Coronary artery (tissue), 2 donors: Measurements from ENCODE around the gene SERPINE1.

Experiments
- DNase-seq: peaks from one replicate; pipeline ENCODE4 v3.0.0-alpha.2; 2017; ENCODE audit warnings: low spot score
- H3K27ac ChIP-seq, 2 donors: fragments of 200-600 bp; sonication (generic); one replicate each; pipeline ENCODE4 v1.5.1; 2016 to 2019
- H3K4me3 ChIP-seq: fragments of 200-600 bp; sonication (generic); 2 replicates; pipeline ENCODE4 v1.5.1; 2016; ENCODE audit warnings: mild to moderate bottlenecking, moderate library complexity
- TF ChIP-seq, protein P1 (sequence below): fragments of 200-600 bp; sonication (generic); IDR thresholded peaks from one replicate; pipeline ENCODE4 v1.5.1; 2019; ENCODE audit warnings: antibody characterized with exemption

Gene SERPINE1

DNA sequence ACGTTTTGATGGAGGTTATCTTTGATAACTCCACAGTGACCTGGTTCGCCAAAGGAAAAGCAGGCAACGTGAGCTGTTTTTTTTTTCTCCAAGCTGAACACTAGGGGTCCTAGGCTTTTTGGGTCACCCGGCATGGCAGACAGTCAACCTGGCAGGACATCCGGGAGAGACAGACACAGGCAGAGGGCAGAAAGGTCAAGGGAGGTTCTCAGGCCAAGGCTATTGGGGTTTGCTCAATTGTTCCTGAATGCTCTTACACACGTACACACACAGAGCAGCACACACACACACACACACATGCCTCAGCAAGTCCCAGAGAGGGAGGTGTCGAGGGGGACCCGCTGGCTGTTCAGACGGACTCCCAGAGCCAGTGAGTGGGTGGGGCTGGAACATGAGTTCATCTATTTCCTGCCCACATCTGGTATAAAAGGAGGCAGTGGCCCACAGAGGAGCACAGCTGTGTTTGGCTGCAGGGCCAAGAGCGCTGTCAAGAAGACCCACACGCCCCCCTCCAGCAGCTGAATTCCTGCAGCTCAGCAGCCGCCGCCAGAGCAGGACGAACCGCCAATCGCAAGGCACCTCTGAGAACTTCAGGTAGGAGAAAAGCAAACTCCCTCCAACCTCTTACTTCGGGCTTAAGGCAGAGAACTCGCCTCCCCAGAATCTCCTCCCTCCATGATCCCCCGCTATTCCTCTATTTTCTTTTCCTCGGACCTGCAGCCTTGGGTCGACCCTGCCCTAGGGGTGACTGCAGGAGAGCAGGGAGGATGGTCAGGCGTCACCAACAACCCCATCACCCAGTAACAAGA, at the start of gene SERPINE1:
Gene SERPINE1 (plus strand): TSS at position 454 of the 809 bp plus-strand sequence. CDS start 1,290 bp downstream, outside the sequence.
- TF ChIP-seq, protein P1, sequence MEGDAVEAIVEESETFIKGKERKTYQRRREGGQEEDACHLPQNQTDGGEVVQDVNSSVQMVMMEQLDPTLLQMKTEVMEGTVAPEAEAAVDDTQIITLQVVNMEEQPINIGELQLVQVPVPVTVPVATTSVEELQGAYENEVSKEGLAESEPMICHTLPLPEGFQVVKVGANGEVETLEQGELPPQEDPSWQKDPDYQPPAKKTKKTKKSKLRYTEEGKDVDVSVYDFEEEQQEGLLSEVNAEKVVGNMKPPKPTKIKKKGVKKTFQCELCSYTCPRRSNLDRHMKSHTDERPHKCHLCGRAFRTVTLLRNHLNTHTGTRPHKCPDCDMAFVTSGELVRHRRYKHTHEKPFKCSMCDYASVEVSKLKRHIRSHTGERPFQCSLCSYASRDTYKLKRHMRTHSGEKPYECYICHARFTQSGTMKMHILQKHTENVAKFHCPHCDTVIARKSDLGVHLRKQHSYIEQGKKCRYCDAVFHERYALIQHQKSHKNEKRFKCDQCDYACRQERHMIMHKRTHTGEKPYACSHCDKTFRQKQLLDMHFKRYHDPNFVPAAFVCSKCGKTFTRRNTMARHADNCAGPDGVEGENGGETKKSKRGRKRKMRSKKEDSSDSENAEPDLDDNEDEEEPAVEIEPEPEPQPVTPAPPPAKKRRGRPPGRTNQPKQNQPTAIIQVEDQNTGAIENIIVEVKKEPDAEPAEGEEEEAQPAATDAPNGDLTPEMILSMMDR: no peak
- Histone ChIP-seq H3K4me3 (peak within 1 kb of the TSS; percentile 70), H3K27ac (peak within 1 kb of the TSS; percentile 82 to 92)
- DNase-seq: peak; percentile 96

DNA sequence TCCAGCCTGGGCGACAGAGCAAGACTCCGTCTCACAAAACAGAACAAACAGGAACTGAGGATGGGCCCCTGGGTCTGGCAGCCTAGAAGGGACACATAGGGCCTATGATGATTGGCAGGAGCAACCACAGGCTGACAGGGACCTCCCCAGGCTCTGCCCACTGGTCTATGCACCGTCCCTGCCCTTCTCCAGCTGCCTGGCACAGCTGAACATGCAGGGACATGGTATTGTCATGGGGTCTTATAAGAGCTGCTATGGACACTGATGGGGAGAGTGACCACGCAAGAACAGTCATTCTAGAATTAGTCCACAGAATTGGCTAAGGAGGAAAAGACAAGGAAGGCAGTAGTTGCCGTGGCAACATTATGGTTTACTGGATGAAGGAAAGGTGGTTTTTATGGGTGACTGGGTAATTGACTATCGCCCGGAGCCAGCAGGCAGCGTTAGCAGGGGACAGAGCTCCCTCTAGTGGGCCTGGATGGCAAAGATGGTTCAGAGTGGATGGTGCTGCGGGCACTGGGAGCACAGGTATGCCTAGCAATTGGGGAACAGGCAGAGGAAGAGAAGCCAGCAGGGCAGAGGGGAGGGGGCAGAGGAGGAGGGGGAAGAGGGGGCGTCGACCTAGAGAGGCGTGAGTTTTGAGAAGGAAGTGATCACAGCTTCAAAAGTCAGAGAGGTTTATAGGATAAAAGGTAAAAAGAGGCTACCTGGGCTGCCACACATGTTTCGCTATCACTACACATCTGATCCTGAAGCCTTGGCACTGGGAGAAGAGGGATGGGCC, 49.4 kb upstream of the SERPINE1 start:
- TF ChIP-seq, protein P1: peak; percentile 79
- Histone ChIP-seq H3K27ac (no peak overlapping the region), H3K4me3 (no peak overlapping the region)
- no peak for DNase-seq

DNA sequence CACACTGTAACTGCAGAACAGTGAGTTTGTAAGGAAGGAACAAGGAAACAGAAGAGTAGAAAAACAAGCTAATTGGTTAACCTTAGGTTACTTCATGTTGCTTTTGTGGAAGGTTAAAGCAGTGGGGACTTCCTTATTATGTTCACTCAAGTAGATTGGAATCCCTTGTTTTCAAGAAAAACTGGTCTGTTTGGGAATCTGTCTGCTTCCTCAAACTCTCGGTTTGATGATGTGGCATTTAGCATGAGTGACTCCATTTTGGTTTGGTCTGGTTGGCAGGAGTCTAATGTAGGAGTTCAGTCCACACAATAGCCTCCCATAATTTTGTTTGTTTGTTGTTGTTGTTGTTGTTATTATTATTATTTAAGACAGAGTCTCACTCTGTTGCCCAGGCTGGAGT, 45.5 kb upstream of the SERPINE1 start:
- Histone ChIP-seq H3K27ac (no peak overlapping the region), H3K4me3 (no peak overlapping the region)
- no peak for DNase-seq
- TF ChIP-seq, protein P1: no peak

DNA sequence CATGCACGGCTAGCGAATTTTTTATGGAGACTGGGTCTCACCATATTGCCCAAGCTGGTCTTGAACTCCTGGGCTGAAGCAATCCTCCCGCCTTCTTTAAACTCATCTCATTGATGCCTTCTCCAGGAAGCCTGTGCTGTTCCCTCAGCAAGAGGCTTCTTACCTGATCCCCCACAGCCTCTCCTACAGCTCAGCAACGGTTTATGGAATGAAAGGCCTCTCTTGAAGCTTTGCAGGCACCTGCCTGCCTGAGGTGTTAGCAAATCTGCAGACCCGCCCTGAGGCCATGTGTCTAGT, 42.1 kb upstream of the SERPINE1 start:
- TF ChIP-seq, protein P1: no peak
- DNase-seq: no peak
- Histone ChIP-seq H3K27ac (peak overlapping the region; percentile 89 to 97), H3K4me3 (peak overlapping the region; percentile 87)

DNA sequence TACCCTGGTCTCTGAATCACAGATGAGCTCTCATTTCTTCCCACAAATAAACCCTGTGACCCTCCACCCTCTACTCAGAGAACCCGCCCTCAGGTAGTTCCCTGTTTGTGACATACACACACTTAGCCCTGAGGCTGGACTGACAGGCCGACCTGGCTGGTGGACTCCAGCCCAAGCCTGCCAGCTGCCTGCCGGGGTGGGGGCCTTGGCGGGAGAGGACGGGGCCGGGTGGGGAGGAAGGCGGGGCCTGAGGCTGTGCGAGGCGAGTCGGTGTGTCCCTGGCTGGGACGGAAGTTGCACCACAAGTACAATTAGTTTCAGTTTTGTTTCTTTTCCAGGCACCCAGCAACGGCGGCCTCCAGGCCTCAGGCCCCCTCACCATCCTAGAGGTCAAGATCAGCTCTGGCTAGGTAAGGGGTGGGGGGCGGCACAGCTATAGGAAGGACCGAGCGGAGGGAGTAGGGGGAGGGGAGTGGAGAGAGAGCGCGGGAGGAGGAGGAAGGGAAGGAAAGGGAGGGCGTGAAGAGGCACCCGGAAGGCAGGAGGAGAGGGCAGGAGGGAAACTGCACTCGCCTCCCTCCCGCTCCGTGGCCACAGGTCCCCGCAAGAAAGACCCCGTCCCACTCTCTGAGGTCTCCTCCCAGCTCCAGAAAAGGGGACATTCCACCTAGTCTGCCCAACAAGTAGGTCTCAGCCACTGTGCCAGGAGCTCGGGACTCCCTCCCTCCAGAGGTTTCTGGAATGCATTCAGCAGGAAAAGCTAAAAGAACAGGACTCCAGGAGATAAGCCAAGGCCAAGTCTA, 41.5 kb upstream of the SERPINE1 start, which contains the start of gene TRIM56:
Gene TRIM56 (plus strand): TSS at position 320 of the 803 bp plus-strand sequence. CDS start 1,832 bp downstream, outside the sequence.
- Histone ChIP-seq H3K4me3 (peak within 1 kb of the TSS; percentile 87), H3K27ac (peak within 1 kb of the TSS; percentile 89 to 97)
- TF ChIP-seq, protein P1: no peak
- peak; percentile 93 for DNase-seq

DNA sequence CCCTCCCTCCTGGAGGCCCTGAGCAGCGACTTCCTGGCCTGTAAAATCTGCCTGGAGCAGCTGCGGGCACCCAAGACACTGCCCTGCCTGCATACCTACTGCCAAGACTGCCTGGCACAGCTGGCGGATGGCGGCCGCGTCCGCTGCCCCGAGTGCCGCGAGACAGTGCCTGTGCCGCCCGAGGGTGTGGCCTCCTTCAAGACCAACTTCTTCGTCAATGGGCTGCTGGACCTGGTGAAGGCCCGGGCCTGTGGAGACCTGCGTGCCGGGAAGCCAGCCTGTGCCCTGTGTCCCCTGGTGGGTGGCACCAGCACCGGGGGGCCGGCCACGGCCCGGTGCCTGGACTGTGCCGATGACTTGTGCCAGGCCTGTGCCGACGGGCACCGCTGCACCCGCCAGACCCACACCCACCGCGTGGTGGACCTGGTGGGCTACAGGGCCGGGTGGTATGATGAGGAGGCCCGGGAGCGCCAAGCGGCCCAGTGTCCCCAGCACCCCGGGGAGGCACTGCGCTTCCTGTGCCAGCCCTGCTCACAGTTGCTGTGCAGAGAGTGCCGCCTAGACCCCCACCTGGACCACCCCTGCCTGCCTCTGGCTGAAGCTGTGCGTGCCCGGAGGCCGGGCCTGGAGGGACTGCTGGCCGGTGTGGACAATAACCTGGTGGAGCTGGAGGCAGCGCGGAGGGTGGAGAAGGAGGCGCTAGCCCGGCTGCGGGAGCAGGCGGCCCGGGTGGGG, 39.4 kb upstream of the SERPINE1 start:
- DNase-seq: no peak
- Histone ChIP-seq H3K4me3 (peak overlapping the region; percentile 46), H3K27ac (no peak overlapping the region)
- TF ChIP-seq, protein P1: no peak
